HG02852 (cell line): Measurements from ENCODE around the gene WFS1.

Source experiments
- ATAC-seq: cut with Tn5 transposase; IDR thresholded peaks from one replicate; pipeline ENCODE4 v1.9.1; 2021; ENCODE audit warnings: mild to moderate bottlenecking, moderate library complexity; ENCODE audit not compliant: unreplicated experiment

WFS1 gene

DNA sequence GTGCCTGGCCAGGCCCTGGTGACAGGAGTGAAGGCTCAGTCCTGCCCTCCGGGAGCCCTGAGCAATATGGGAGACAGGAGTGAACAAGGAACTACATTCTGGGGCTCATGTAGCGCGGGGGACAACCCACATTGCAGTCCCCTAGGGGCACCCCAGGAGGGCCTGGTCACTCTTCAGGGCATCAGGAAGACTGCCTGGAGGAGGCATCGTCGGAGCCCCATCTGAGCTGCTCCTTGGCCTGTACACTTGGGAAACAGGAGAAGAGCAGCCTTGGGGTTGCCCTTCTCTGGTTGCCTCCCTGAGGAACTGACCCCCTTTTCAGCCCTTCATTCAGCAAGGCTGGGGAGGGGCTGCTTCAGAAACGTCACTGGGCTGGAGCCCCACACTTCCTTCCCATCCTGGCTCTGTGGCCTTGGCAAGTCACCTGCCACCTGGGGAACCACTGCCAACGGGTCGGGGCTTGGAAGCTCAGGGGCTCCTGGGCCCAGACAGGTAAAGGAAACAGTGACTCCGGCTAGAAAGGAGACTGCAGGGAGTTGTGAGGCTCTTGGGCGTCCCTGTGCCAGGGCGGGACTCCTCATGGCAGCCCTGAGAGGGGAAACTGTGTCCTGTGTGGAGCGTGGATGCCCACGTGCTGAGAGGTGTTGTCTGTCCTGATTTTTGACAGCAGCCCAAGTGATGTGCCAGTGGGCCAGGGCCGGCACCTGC is 10.1 kb downstream of the WFS1 start:
- no peak for ATAC-seq

DNA sequence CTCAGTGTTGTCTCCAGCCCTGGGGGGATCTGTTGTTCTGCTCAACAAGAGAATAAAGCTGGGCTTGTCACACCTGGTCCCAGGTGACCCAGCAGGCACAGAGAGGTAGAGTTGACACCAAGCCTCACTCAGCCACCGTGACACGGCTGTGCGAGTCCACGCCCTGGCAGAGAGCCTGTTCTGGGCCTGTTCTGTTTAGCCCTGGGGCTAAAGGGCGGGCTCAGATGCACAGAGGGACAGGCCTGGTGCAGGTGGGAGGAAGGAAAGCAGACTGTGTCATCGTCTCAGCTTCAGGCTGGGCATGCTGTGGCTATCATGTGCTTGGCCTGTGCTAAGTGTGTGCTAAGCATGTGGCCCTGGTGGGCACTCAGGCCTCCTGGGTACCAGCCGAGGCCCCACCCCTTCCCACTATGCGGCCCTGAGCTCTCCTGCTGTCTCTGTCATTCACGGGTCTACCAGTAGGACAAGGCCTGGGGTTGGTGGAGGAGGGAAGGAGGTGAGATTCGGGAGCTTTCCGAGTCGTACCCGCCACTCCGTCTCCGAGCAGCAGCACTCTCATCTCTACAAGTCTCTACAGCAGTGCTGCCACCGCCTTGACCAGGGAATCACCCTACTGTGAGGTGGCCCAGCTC is 10.8 kb downstream of the WFS1 start:
- ATAC-seq = no peak

DNA sequence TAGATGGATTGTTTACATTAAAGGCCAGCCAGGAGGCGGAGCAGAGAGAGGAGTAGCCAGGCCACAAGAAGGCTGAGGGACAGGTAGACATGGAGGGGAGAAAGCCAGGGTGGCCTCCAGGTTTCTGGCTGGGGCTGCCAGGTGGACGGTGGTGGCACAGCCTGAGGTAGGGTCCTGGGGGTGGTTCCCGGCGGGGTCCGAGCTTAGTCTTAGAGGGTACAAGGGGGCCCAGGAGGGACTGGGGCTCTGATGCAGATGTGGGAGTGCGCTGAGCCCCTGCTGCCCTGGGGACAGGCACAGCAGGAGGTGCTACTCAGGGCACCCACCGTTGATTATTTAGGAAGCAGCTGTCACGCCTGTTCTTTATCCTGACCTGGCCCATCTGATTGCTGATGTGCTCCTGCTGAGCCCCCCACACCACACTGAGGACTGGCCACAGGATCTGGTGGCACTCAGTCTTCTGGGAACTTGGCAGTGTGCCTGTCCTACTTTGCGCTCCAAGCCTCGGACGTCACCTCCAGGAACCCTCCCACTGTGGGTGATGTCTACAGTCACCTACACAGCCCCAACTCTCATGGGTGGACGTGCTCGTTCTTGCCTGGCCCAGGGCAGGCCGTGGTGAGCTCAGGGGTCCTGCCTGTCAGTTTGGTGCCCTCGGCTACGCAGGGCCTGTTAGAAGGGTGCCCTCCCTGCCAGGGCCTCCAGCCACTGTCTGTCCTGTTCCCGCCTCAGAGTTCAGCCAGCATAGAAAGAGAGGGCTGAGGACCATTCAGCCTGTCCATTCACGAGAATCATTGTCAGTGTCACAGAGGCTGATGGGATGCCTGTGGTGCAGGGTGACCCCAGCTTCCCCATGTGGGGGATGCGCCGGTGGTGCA is 12.0 kb downstream of the WFS1 start:
- no peak for ATAC-seq

DNA sequence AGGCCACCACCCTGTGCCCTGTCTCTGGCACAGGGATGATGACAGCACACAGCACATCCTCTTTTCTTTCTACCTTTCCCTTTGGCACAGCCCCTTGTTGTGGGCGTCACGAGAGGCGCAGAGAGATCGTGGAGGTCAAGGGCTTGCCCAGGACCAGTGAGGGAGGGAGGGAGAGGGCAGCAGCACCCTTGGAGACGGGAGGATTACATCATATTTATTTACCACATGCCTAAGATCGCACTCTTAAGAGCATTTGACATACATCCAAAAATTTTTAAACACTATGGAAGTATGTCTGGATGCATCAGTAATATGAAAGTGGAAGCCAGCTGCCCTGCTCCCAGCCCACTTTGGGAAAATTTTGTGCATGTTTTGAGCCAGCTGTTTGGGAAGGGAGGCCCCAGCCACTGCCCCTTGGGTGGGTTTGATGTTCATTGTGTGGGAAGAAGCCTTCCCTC is 12.7 kb downstream of the WFS1 start:
- ATAC-seq = no peak

DNA sequence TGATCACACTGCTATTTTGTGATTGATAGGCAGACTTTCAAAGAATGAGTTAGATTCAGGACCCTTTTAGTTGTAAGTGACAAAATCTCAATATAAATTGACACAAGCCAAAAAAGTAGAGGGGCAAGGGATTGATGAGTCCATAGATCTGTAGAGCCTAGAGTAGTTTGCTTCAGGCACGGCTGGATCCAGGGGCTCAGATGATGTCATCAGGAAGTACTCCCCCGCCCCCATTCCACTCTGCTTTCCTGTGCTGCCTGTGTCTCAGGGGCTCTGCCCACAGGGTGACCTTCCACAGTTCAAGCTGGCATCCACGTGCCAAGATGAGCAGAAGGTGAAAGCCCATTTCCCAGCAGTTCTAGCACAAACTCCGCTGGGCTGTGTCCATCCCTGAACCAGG is 13.6 kb downstream of the WFS1 start:
- no peak for ATAC-seq

DNA sequence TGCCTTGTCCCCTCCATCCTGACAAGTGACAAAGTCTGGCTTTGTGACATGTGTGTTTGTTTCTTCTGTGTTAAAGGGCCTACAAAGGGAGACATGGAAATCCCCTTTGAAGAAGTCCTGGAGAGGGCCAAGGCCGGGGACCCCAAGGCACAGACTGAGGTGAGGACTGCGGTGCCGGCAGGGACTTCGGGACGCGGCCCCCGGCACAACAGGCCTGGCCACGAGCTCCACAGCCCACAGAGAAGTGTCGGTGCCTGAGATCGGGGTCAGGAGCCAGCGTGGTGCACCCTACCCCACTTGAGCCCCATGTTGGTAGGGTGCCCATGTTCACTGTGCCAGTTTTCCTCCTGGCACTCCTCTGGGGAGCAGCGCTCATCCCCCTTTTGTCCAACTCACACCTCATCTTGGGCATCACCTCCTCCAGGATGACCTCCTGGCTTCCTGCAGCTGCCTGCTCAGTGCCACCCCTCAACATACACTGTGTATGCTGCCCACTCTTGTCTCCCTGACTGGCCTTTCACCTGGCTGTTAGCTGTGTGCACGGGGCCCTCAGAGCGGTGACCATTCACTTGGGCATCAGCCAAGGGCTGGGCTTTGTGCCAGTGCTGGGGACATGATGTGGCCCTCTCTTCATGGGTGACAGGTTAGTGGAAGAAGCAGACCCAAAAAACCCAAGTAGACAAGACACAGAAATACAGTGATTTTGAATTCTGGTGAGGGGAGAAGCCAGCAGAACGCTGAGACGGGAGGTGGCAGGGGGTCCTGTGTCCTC is 17.6 kb downstream of the WFS1 start:
- ATAC-seq = no peak

DNA sequence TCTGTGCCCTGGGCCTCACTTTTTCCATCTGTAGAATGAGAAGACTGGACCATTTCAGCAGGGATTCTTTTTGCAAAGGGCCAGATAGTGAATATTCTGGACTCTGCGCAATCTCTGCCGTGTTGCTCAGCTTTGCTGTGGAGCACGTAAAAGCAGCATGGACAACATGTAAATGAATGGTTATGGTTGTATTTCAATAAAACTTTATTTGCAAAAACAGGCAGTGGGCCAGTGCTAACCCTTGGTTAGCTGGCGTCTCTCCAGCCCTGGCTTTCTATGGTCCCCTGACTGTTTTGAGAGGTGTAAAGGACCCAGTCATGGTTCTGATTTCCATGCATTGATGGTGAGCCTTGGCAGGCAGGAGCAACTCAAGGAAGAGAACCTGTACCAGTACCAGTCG is 18.7 kb downstream of the WFS1 start:
- ATAC-seq = no peak

DNA sequence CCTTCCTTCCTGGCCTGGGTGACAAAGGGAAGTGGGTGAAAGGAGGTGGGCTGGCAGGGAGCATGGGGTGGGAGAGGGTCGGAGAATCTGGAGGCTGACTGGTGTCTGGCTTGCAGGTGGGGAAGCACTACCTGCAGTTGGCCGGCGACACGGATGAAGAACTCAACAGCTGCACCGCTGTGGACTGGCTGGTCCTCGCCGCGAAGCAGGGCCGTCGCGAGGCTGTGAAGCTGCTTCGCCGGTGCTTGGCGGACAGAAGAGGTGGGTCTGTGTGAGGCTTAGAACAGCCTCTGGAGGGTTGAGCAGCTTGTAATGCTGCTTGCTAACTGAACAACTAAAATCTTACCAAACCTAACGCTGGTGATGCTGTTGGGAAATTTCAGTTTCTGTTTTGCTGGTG is 19.2 kb downstream of the WFS1 start:
- ATAC-seq = no peak

DNA sequence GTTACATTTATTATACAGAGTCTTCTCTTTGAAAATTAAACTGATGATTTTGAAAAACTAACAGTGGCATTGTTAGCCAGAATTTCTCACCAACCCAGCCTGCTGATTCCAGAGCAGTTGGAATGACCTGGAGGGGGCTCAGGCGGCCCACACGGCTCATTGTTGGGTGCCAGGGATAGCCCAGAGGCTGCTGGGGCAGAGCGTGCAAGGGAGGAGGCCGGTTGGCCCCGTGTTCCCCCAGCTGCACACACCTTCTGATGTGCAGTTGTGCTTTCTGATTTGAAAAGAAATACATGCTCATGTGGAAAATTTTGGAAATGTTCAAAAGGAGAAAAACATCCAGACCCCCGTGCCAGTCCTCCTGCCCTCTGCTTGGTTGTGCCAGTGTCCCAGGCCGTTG is 20.6 kb downstream of the WFS1 start:
- no peak for ATAC-seq

DNA sequence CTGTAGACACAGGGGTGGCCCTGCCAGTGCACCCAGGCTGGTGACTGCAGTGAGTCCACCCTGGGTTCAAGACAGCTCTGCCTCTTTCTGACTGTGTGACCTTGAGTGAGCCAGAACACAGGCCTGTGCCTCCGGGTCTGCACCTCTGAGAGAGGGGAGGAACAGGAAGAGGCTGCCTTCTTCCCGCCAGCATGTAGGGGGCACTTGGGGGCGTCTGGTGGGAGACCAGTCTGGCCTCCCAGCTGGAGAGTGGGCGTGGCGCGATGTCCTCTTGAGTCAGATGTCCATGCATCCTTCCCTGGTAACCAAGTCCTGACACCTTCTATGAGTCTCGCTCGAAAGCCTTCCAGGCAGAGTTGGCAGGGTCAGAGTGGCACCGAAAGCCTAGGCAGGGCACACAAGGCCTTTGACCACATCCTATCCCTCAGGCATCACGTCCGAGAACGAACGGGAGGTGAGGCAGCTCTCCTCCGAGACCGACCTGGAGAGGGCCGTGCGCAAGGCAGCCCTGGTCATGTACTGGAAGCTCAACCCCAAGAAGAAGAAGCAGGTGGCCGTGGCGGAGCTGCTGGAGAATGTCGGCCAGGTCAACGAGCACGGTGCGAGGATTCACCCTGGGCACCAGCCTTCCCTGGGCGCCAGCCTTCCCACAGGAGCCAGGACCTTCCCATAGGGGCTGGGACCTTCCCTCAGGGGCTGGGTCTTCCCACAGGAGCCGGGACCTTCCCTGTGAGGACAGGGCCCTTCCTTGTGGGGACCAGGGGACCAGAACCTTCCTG is 21.3 kb downstream of the WFS1 start:
- no peak for ATAC-seq

DNA sequence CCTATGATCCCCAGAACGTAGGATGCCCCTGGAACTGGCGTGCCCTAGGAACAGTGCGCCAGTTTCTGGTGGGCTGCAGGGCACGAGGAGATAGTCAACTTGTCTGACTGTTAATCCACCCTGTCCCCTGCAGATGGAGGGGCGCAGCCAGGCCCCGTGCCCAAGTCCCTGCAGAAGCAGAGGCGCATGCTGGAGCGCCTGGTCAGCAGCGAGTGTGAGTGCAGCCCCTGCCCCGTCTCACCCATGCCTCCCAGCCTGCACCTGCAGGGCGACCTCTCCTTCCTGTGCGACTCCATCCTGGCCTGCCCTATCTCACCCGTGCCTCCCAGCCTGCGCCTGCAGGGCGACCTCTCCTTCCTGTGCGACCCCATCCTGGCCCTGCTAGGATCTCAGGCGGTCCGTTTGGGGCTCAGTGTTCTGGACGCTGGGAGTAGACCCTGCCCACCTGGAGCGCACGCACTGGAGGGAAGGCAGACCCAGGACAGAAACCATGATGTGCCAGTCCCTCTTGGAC is 22.2 kb downstream of the WFS1 start:
- ATAC-seq = no peak

DNA sequence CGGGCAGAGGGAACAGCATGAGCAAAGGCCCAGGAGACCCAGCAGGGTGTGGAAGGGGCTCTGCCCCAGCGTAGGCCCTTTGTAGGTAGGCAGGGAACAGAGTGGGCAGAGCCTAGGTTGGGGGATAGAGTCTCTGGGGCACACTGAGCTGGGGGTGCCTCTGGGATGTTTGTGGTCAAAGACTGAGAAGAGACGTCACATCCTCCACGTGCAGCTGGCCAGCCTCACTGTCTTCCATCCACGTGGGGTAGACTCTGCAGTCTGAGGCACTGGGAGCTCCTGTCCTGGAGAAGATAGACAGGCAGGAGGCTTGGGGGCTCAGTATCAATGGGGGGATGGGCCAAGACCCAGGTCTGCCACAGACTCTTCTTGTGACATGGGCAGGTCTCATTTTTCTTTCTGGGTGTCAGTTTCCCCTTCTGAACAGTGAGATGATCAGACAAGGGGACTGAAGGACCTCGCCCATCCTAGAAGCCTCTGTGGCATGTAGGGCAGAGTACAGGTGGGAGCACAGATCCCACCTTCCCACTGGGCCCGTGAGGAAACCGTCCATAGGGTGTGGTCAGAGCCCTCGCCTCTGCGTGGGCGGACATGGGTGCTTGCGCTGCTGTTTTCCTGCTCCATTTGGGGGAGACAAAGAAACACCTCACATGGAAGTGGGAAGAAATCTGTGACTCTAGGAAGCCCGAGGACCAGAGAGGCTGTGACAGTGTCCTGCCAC is 22.9 kb downstream of the WFS1 start:
- no peak for ATAC-seq

DNA sequence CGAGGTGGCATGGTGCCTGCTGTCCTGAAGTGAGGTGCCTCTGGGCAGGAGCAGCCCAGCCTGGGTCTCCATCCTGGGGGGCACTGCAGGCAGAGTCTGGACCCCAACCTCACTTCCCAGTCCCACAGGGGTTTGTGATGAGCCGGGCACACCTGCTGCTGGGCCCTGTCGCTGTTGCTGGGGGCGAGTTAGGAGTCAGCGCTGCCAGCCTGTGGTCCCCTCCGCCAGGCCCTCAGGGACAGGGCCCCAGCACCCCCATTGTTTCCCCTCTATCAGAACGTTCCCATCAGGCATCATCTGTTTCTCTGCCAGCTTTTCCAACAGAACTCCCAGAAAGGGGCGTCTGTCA is 23.4 kb downstream of the WFS1 start:
- ATAC-seq = no peak

DNA sequence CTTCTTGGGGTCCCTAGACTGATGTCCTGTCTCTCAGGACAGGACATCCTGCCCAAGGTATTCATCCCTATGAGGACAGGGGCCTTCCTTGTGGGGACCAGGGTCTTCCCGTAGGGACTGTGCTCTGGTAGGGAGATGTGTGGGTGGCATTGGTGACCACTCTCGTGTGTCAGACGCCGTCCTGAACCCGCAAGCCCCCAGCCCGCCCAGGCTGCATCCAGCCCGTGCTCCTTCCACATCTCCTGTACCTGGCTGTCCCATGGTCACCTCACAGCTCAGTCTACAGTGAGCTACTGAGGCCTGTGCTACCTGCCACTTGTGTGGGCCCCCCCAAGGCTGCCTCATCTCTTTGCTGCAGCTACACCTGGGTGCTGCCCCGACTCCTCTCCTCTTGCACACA is 24.0 kb downstream of the WFS1 start:
- no peak for ATAC-seq

DNA sequence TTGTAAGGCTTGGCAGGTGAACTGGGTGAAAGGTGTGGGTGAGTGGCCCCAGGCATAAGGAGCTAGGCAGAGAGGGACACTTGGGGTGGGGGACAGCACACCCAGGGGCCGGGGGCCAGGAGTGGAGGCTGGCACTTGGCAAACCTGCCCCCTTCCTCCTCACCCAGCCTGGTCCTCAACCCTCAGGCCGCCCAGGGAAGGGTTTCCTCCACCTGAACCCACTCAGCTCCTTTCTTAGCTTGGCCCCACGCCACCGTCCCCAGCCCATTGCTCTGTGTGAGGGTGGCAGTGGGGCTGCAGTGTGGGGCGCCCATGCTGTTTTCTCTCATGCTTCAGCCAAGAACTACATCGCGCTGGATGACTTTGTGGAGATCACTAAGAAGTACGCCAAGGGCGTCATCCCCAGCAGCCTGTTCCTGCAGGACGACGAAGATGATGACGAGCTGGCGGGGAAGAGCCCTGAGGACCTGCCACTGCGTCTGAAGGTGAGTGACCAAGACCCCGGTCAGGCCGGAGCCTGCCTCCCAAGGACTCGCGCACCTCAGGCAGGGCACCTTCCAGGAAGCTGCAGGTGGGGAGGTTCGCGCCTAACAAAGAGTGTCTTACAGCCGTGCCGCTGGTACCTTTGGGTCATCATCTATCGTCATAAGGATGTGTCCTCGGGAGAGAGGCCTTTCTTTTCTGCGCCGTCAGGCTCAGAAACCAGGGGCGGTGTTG is 25.2 kb downstream of the WFS1 start:
- ATAC-seq = no peak

DNA sequence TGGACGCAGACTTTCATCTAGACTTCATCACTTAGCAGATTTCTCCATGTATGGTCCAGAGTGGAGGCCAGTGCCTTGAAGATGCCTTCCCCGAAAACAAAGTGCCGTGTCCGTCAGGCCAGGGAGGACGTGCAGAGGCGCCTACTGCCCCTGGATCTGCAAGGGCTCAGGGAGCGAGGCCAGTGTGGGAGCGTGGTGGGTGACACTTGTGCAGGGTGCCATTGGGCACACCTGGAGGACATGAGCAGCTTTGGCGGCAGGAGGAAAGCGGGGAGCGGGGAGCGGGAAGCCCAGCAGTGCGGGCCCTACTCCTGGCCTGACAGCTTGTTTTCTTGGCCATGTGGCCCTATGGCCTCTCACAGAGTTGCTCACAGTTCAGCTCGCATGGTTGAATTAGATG is 25.8 kb downstream of the WFS1 start:
- ATAC-seq = no peak

DNA sequence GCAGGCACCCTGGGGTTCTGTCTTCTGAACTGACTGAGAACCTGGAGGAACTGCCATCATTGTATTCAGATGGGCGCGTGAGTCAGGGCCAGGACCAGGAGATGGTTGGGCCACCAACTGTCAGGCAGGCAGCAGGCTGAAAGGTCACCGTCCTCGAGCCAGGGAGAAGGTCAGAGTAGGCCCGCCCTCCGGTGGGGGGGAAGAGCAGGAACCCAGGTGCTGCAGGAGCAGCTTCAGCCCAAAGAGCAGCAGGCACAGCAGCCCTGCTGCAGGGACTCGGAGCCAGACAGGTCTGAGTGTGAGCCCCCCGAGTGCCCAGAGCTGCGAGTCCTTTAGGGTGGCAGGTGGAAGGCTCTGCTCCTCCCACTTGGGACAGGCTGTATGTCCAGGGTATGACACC is 26.4 kb downstream of the WFS1 start:
- no peak for ATAC-seq

DNA sequence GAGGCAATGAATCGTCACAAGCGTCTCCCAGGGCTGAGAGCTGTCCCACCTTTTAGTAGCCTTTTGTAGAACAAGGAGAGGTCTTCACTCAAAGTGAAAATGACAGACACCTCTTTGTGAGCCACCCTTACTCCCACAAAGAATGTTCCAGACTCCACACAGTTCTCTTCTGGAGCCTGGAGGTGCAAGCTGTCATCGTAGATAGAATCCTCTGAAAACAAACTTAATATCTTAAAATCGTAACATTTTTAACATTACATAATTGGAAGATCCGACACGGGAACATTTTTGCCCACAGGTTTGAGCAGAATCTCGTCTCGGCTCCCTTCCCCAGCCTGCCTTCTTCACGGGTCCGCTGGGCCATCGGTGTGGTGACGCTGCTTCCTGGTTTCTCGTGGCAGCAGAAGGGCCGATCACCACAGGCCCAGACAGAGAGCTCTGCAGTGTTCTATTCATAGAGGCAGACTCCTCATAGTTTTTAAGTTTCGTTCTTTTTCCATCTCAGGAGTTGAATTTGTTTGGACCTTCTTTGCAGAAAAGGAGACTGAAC is 27.7 kb downstream of the WFS1 start:
- ATAC-seq = no peak

DNA sequence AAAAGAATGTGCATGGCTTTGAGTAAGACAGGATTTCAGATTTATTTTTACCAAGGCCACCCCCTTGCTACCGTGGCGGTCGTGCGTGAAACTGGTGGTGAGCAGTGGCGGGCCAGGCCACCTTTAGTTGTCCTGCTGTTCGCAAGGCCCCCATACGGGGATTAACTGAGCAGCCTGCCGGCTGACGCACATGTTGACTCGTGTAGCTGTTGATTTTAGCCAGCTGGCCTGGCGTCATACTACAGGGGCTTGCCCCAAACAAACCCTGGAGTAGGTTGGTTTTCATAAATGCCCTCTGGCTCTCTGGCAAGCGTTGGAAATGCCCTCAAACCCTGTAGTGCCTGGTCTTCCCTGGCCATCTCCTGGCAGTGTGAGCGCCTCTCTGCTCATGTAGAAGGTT is 28.4 kb downstream of the WFS1 start:
- no peak for ATAC-seq
